ENCODE results near the gene DENND6B. TPM values are rescaled to one million over a fixed set of nuclear protein-coding genes. Genes with fewer than 3 reads are reported as not detected.

DENND6B gene
- total and polyA plus RNA-seq, 2 of the 13 experiments (the other 11 are each of a cell fraction or from before 2014, with no cell fraction given) = 0.95 to 3.8 TPM

GRCh38 chr22:50326956-50327710 lies at the start of gene DENND6B (continued):
- TF ChIP-seq ZNF598 (CRISPR knock-in tag; IDR thresholded peaks at IDR 0.05; ENCODE audit: borderline replicate concordance) = no peak
- peak; percentile 54; the same call in 1 of the 2 replicates for TF ChIP-seq SP4 (CRISPR knock-in tag; IDR thresholded peaks at IDR 0.05)
- peak; percentile 34; the same call in 1 of the 2 replicates for TF ChIP-seq ZSCAN29 (CRISPR knock-in tag; conservative IDR thresholded peaks at IDR 0.05)
- peak; percentile 33; the same call in 1 of the 2 replicates for TF ChIP-seq YEATS2 (CRISPR knock-in tag; IDR thresholded peaks at IDR 0.05; ENCODE audit: borderline replicate concordance)
- TF ChIP-seq ZNF354B (CRISPR knock-in tag; IDR thresholded peaks at IDR 0.05) = no peak
- no peak for TF ChIP-seq SNAPC4 (CRISPR knock-in tag; IDR thresholded peaks at IDR 0.05)
- TF ChIP-seq ZNF280D (CRISPR knock-in tag; IDR thresholded peaks at IDR 0.05) = peak; percentile 40; the same call in 1 of the 2 replicates
- TF ChIP-seq MED8 (CRISPR knock-in tag; IDR thresholded peaks at IDR 0.05; ENCODE audit: insufficient replicate concordance) = peak; percentile 29
- no peak for TF ChIP-seq CHD2 (IDR thresholded peaks at IDR 0.05; ENCODE audit: low read depth, low read length)
- TF ChIP-seq ZNF672 (CRISPR knock-in tag; IDR thresholded peaks at IDR 0.05) = no peak
- no peak for TF ChIP-seq DNMT1 (CRISPR knock-in tag; IDR thresholded peaks at IDR 0.05)
- peak; percentile 69 for TF ChIP-seq MAX (IDR thresholded peaks at IDR 0.05)
- TF ChIP-seq FIP1L1 (IDR thresholded peaks at IDR 0.05; ENCODE audit: borderline replicate concordance, insufficient read depth, low read depth, low read length) = no peak
- TF ChIP-seq ZNF850 (CRISPR knock-in tag; conservative IDR thresholded peaks at IDR 0.05) = 0 out of 2 replicates have a peak, but pooled peaks have one; percentile 58
- peak; percentile 70 for TF ChIP-seq GATAD1 (CRISPR knock-in tag; IDR thresholded peaks at IDR 0.05)
- TF ChIP-seq SNAPC2 (CRISPR knock-in tag; IDR thresholded peaks at IDR 0.05) = no peak
- TF ChIP-seq IKZF4 (CRISPR knock-in tag; IDR thresholded peaks at IDR 0.05; ENCODE audit: borderline replicate concordance, low read depth, not compliant biosample characterization) = no peak
- peak in 1 of 2 experiments; percentile 63; a peak in 2 of 4 replicates for TF ChIP-seq KLF16 (CRISPR knock-in tag; IDR thresholded peaks at IDR 0.05)
- peak; percentile 48; the same call in 1 of the 2 replicates for TF ChIP-seq PHF21A (CRISPR knock-in tag; IDR thresholded peaks at IDR 0.05)

Measured in HepG2 (cell line).